HG03064 (cell line): ENCODE data around the gene ATP6V1G2.
"Not testable (repeated sequence)": the region's sequence is repeated elsewhere in the genome, so short reads cannot be mapped to it uniquely, and the experiment has no call there.

Experiments
- ATAC-seq: cut with Tn5 transposase; IDR thresholded peaks from one replicate; pipeline ENCODE4 v1.9.1; 2021; ENCODE audit warnings: low read depth; ENCODE audit not compliant: unreplicated experiment

The ATP6V1G2 gene

DNA sequence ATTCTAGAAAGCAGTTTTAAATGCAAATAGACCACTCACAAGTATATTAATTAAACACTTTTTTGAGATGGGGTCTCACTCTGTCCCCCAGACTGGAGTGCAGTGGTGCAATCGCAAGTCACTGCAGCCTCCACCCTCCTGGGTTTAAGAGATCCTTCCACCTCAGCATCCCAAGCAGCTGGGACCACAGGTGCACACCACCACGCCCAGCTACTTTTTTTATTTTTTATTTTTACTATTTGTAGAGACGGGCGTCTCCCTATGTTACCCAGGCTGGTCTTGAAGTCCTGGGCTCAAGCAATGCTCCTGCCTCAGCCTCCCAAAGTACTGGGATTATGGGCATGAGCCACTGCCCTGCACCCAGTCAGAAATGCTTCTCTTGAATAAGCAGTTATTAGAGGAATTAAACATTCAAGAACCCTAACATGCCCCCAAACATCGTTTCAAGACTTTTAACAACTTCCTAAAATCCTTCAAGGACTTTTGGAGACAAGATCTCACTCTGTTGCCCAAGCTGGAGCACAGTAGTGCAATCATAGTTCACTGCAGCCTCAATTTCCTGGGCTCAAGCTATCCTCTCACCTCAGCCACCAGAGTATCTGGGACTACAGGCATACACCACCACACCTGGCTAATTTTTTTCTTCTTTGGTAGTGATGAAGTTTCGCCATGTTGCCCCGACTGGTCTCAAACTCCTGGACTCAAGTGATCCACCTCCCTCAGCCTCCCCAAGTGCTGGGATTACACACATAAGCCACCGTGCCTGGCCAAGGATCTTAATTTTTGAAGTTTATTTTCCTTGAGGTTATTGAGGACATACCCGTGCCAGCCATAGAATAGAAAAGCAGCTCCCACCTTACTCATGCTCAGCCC, 14.4 kb downstream of the ATP6V1G2 start:
- ATAC-seq: no peak

DNA sequence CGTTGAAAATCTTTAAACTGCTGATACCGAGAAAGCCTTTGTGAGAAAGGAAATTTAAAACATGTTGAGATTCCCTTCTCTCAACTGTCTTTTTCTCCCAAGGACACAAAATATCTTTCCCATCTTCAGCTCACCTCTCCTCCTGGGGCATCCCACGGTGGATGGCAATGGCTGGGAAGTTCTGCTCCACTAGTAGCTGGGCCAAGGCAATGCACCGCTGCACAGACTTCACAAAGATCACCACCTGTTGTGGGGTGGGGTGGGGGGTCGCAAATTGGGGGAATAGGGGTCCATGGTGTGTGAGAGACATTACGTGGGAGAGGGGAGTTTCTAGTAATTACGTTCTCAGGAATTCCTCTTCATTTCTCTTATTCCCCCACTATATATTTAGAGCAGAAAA, 15.2 kb downstream of the ATP6V1G2 start:
- ATAC-seq: no peak

DNA sequence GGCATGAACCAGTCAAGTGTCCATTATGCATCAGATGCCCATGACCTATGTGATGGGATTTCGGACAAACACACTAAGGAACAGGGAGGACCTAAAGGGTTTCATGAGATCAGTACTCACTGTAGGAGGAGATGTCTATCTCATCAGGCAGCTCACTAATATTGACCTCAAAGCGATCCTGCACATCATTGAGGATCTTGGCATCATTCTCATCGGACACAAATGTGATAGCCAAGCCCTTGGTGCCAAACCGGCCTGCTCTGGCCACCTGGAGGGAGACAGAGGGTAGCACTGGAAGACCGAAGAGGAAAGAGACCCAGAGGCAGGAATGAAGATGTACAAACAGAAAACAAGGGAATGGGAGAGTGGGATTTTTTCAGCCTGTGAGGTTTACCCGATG, 15.7 kb downstream of the ATP6V1G2 start:
- ATAC-seq: no peak

DNA sequence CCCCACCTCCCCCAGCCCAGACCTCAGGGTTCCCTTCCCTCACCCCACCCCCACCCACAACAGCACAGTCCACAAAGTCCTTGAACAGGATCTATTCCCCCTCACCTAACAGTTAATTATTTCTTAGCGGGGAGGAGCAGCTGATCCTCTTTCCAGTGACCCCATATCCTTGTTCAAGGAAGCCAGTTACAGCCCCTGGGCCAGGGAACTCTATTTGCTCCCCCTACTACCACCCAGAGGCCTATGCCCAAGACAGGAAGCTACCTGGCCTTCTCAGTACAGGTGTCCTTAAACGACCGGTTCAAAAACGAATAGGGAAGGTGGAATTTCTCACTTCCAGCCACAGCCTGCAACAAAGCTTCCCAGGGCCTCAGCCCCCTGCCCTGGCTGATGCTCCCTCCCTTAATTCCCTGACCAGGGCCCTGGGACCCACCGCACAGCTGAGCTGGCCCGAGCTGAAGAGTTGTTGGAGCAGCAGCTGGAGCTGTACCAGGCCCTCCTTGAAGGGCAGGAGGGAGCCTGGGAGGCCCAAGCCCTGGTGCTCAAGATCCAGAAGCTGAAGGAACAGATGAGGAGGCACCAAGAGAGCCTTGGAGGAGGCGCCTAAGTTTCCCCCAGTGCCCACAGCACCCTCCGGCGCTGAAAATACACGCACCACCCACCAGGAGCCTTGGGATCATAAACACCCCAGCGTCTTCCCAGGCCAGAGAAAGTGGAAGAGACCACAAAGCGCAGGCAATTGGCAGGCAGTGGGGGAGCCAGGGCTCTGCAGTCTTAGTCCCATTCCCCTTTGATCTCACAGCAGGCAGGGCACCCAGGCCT, 16.9 kb downstream of the ATP6V1G2 start:
- no peak for ATAC-seq

DNA sequence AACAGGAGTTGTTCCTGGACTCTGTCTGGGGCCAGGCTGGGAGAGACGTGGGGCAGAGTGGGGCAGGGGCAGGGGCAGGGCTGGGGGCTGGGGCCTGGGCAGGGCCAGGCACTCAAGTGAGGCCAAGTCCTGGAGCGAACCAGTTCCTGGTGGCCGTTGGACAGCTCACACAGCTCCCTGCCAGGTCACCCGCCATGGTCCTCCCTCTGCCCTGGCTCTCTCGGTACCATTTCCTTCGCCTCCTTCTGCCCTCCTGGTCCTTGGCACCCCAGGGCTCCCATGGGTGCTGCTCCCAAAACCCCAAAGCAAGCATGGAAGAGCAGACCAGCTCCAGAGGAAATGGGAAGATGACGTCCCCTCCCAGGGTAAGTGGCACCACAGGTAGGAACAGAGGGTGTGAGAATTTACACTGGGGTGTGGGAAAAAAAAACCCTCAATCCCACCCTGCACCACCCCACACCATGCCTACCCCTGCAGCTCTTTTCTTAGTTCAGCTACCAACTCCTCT, 17.5 kb downstream of the ATP6V1G2 start, which contains the start of gene MCCD1:
MCCD1 (plus strand) TSS at position 142 of the 508 bp plus-strand sequence; CDS start at position 195, 53 bp downstream.
- ATAC-seq: no peak

DNA sequence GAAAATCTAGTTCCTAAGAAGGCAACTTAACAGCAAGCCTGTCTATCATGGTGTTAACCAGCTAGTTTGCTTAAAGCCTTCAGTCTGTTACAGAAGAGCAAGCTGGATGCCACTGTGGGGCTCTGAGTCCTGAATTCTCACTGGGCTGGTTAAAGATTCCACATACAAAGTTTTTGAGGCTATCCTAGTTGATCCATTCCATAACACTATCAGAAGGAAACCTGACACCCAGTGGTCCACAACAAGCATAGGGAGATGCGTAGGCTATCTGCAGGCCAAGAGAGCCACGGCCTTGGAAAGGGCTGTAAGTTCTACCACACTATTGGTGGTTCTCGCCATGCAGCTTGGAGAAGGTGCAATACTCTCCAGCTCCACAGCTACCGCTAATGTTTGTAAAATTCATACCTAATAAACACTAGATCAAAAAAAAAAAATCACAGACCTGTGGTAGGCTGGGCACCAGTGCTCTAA, 18.1 kb downstream of the ATP6V1G2 start:
- ATAC-seq: no peak

DNA sequence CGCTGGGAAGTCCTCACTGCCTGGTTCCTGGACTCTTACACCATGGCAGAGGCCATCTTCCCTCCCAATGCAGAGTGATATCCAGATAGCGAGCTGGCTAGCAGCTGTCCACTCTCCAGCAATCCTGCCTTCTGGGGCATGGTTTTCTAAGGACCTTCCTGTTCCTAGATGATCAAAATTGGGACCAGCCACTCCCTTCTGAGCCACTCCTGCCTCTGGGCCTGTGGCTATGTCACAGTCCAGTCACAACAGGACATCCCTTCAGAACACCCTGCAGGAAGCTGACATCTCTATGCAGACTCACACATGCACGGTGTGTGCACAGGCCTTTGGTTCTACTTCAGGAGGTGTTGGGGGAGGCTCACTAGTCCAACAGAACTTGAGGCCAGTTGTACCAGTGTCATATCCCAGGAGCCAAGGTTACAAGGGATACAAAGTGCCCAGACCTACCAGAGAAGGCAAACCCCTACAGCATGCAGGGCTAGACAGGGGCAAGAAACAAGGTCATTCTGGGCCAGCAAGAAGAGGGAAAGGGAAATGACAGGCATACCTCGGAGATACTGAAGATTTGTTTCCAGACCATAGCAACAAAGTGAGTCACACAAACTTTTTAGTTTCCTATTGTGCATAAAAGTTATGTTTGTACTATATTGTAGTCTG, 20.3 kb downstream of the ATP6V1G2 start:
- no peak for ATAC-seq

DNA sequence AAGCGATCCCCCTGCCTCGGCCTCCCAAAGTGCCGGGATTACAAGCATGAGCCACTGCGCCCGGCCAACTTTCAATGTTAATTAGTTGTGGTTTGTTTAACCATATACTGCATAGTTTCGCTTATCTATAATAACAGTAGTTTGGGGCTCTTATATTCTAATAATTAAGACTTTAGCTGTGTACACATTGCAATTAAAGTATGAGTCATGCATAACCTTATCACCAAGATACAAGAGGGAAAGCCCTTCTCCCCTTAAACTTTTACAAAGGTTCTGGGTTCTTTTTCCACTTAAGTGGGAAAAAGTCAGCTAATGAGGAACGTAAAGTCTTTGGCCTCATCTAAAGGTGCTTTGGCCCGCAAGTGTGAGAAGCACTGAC, 20.9 kb downstream of the ATP6V1G2 start:
- no peak for ATAC-seq

DNA sequence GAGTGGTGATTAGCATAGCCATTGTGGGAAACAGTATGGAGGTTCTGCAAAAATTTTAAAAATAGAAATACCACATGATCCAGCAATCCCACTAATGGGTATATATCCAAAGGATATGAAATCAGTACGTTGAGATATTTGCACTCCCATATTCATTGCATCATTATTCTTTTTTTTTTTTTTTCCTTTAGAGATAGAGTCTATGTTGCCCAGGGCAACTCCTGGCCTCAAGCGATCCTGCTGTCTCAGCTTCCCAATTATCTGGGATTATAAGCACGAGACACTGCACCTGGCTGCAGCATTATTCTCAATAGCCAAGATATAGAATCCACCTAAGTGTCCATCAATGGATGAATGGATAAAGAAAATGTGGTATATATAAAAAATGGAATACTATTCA, 24.6 kb downstream of the ATP6V1G2 start:
- no peak for ATAC-seq

DNA sequence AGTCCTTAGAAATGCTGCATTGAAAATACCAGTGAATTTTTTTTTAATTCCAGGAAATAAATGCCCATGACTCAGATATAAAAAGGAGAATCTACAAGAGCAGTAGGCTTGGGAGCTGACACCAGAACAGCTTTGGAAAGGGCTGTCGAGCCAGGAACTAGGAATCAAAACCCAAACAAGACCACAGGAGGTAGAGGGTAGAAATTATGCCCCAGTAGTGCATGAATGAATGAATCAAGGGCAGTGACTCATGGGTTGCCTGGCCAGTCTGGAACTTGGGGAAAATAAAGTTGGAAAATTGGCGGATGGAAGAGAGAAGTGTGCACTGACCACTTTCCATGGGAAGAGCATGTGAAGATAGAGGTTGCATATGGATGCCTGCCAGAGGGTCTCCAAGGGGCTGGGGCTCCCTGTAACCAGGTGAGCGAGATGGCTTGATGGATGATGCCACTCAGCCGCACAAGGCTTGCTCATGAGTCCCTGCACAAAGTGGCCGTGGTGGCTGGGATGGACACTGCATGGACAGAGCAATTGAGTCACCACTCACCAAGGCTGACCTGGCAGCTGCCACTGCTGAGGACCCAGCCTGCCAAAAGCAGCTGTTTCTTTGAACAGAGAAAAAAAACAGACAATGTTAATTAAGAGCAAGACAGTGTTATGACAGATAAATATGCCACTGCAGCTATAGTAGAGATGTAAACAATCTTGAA, 32.8 kb downstream of the ATP6V1G2 start:
- no peak for ATAC-seq

DNA sequence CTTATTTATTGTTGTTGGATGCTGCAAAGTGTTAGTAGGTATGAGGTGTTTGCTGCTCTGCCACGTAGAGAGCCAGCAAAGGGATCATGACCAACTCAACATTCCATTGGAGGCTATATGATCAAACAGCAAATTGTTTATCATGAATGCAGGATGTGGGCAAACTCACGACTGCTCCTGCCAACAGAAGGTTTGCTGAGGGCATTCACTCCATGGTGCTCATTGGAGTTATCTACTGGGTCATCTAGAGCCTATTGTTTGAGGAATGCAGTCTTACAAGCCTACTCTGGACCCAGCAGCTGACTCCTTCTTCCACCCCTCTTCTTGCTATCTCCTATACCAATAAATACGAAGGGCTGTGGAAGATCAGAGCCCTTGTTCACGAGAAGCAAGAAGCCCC, 36.4 kb downstream of the ATP6V1G2 start:
- ATAC-seq: no peak

DNA sequence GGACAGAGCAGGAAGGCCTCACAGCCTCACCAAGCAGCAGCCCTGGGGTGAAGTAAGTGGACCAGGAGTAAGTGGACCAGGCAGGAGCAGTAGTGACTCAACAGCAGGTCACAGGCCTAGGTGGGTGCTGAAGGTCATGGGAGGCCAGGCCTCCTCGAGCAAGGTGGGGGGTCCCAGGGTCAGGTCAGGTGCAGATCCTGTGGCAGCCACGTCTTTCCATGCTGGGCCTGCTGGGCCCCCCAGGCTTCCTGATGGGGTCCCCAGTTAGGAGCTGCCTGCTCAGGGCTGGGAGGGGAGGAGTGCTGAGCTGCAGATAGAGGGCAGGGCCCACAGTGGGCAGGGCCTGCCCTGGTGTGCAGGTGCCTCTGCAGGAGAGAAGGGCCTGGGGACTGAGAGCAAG, 37.4 kb downstream of the ATP6V1G2 start:
- not testable (repeated sequence) for ATAC-seq

DNA sequence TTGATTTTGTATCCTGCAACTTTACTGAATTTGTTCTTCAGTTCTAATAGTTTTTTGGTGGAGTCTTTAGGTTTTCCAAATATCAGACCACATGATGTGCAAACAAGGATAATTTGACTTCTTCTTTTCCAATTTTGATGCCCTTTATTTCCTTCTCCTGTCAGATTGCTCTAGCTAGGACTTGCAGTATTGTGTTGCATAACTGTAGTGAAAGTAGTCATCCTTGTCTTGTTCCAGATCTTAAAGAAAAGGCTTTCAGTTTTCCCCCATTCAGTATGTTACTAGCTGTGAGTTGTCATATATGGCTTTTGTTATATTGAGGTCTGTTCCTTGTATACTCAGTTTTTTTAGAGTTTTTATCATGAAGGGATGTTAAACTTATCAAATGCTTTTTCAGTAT, 43.8 kb downstream of the ATP6V1G2 start:
- ATAC-seq: no peak

DNA sequence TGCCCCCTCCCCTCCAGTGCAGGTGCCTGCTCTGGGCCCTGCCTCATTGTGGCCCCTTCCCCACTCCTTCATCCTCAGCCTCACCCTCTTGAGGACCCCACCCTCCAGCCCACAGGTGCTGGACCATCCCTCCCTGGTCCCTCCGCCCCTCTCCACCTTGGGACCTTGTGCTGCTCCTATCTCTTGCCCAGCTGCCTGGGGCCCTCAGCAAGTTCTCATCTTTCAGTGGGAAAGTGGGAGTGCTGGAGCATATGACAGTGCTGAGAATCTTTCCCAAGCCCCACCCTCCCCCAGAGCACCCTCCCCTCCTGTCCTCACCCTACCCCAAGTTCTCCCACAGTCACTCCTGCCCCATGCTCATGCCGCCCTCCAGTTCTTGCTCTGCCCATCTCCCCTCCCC, 46.8 kb downstream of the ATP6V1G2 start:
- not testable (repeated sequence) for ATAC-seq

DNA sequence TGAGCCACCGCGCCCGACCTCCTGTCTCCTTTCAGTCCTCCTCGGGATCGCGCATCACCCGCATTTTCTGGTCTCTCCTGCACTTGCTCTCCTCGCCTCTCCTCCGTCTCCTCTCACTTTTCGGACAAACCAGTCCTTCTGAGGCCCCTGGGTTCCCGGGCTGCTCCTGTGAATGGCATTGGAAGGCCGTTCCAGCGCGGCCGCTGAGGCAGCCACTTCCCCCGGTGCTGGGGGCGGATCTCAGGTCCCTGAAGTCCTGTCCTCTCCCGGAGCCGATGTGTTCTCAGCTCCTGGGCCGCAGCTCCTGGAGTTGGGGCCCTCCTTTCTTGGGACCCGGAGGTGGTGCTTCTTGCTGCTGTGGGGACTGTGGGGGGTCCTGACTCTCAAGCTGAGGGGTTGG, 47.7 kb downstream of the ATP6V1G2 start:
- no peak for ATAC-seq

DNA sequence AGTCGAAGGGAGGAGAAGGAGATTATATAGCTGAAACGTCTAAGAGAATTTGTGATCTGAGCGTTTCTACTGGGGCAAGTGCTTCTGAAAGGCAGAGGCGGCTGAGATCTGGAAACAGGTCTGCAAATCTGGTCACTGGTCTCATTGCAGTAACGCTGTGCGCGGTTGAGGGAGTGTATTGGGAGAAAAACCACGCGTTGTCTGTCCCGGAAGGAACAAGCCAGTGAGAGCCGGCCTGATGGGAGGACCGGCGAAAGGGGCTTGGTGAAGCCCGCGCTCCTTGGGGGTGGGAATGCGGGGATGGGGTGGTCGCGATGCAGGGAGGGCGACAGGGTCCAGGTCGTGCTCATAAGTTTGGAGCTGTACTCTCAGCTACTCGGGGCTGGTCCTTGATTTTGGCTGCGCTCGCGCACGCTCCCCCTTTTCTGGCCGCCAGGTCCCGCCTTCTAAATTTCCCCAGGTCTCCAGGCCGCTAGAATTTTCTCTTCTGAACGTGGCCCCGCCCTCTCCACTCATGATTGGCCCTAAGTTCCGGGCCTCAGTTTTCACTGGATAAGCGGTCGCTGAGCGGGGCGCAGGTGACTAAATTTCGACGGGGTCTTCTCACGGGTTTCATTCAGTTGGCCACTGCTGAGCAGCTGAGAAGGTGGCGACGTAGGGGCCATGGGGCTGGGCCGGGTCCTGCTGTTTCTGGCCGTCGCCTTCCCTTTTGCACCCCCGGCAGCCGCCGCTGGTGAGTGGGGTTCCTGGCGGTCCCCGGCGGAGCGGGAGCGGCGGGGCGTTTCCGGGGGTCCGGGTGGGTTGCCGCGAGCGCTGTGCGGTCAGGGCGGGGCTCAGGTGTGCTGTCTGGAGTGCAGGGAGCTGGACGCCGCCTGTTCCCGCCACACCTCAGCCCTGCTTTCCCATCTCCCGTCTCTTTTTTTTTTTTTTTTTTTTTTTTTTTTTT, 48.6 kb downstream of the ATP6V1G2 start, which contains the start of gene MICB:
MICB (plus strand) TSS at position 615 of the 946 bp plus-strand sequence; CDS start at position 664, 49 bp downstream.
- no peak for ATAC-seq

DNA sequence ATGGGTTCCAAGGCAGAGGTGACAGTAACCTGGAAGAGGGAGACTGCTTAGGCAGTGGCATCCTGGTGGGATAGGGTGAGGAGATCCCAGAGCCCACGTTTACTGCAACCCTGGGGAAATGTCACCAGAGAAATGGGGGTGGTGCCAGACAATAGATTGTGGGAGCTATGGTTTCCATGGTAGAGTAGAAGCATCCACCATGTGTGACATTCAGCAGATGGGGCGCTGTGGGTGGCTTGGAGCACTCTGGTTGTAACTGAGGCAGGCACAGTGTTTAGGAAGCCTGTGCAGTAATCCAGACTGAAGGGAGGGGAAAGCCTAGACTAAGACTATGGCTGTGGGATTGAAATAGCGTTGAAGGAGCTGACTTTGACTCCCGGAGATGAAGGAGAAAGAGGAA, 49.6 kb downstream of the ATP6V1G2 start:
- ATAC-seq: not testable (repeated sequence)

DNA sequence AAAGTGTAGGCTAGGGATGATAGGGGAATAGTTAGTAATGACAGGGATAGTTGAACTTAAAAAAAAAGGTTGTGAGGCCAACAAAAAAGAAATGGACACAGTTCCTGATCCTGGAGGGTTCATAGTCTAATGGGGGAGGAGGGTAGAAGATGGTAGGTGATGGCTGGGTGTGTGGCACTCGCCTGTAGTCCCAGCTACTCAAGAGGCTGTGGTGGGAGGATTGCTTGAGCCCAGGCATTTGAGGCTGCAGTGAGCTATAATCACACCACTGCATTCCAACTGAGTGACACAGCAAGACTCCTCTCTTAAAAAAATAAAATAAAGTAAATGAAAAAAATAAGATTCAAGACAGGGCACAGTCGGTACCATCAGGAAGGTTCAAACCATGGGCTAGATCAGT, 50.8 kb downstream of the ATP6V1G2 start:
- ATAC-seq: no peak
